Inflammatory macrophage treated with lipopolysaccharide for 4 hours (primary cell): ENCODE measurements around the gene ITPK1.
A peak's percentile ranks its signal among the peaks of the same experiment; 100 is the strongest.

Experiments used
- DNase-seq: peaks from one replicate; pipeline ENCODE4 v3.0.0-alpha.2; 2020

The ITPK1 gene

DNA sequence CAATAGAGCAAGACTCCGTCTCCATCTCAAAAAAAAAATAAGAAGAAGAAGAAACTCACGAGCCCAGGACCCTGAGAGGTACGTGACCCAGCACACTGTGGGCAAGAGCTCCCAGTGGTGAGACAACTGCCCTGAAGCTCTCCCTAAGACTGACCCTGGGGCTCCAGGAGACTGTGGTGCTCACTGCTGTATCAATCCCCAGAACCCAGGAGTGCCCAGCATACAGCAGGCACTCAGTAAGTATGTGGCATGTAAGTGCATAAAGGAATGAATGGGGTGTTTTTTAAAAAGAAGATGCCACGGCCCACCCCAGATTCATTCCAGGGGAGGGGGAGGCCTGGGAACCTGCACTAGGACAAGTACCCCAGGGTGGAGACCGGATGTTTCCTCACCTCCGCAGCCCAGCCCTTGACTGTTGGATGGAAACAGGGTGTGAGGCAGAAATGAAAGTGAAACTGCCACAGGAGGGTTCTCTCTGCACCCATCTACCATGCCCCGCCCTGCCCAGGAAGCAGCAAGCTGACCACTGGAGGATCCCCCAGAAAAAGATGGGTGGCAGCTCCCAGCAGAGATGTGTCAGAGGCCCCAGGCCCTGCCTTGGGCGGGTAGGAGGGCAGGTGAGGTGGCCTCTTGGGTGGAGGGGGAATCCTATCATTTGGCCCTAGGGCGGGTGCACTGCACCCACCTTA lies 12.2 kb downstream of the ITPK1 start:
- DNase-seq = peak; percentile 89

DNA sequence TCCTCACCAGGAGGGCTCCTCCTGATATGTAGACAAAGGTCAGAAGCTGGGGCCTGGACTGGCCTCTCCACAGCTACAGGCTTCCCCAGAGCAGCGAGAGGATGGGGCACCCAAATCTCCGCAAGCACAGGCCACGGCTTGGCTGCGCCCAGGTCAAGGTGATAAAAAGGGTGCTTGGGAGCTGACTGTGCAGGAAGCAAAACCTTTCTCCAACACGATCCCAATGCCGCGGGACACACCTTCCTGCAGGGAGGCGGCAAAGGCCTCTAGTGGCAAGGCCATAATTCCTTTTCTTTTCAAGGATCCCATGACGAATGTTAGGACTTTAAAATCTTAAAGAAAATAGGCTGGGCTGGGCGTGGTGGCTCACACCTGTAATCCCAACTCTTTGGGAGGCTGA lies 13.6 kb downstream of the ITPK1 start:
- DNase-seq = no peak

GRCh38 chr14:93101181-93101580 lies 14.5 kb downstream of the ITPK1 start:
- no peak for DNase-seq

DNA sequence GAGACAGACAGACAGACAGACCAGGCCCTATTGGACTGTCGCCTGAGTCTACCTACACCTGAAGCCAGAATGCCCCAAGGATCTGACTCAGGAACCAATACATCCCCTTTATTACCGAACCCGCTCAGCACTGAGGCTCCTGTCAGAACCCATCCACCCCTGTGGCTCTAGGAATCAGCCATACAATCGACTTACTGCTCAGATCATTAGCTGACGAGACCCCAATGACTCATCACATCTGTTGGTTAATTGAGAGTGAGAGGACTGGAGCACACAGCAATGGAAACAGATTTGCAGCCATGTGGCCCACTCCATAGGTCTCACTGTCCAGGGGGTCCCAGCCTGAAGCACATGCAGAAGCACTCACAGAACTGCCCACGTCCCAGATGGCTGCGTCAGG lies 15.2 kb downstream of the ITPK1 start:
- no peak for DNase-seq

DNA sequence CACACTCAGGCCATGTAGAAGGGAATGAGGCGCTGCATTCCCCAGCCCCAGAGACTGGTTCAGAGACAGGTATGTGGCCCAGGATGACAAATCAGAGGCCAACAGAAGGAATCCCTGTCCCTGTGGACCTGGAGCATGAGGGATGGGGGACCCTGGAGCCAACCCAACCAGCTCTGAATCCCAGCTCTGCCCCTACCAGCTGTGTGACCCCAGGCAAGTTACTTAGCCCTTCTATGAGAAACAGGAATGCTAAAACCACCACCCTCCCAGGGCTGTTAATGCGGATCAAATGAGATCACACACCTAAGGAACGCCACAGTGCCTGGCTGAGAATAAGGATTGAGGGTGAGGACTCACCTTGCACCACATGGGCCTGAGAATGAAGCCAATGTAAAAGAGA lies 15.6 kb downstream of the ITPK1 start:
- DNase-seq = no peak

GRCh38 chr14:93099643-93100042 lies 16.1 kb downstream of the ITPK1 start:
- no peak for DNase-seq

DNA sequence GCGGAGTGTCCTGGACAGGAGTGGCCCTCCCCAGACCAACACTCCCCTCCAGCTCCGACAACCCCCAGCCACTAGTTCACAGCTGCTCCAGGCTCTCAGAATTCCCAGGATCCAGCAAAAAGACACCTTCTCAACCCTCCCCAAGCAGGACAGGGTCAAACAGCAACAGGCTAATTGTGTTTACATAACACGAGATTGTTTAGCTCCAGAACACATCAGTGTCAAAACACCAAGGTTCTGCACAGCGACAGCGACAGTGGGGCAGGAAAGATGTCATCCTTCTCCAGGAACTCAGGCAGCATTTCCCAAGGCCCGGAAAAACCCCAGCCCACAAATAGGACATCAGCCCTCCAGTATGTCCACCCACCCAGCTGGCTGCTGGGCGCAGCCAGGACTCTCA lies 16.5 kb downstream of the ITPK1 start:
- DNase-seq = no peak

DNA sequence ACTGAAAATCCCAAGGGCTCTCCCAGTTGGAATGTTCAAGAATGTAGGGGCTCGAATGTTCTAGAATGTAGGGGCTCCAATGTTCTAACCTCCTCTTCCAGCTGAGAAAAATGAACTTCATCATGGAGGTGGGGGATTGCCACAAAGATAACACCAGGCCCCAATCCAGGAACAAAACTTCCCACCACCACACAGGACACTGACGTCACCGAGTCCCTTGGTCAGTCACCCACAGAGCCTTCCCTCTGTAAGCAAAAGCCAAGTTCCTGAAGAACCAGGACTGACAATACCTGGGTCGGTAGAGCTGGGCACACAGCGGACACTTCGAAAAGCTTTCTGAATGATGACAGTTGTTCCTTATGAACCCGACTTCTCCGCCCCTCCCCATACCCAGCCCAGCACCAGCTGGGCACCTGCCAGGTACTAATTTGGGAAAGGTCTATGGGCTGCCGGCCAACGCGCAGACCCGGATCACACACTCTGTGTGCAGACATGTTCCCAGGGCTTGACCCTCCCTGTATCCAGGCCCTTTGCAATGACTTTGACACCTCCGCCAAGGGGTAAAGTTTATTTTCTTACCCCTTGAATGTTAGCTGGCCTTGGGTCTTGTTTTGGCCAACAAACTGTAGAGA lies 18.9 kb downstream of the ITPK1 start:
- peak; percentile 60 for DNase-seq

- no peak for DNase-seq
Measured at GRCh38 chr14:93095742-93096510, 19.8 kb downstream of the ITPK1 start.

GRCh38 chr14:93094121-93094918 lies 21.4 kb downstream of the ITPK1 start:
- no peak for DNase-seq

GRCh38 chr14:93092606-93093556 lies 22.8 kb downstream of the ITPK1 start:
- DNase-seq = peak; percentile 54

DNA sequence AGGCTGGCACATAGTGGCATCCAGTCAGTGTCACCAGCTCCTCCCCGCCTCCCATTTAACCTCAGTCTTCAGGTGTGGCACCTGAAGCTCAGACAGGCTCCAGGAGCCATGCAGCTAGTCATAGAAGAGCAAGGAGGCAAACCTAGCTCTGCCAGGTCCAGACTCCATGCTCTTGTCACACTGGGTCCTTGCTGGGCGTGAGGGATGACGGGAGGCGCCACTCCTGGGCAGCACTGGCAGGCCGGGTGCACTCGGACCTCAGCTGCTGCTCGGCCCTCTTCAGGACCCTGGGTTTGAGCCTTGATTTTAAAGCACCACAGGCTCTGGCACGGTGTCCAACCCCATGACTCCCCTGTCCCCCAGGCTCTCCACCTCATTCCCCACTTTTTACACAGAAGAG lies 24.1 kb downstream of the ITPK1 start:
- no peak for DNase-seq

DNA sequence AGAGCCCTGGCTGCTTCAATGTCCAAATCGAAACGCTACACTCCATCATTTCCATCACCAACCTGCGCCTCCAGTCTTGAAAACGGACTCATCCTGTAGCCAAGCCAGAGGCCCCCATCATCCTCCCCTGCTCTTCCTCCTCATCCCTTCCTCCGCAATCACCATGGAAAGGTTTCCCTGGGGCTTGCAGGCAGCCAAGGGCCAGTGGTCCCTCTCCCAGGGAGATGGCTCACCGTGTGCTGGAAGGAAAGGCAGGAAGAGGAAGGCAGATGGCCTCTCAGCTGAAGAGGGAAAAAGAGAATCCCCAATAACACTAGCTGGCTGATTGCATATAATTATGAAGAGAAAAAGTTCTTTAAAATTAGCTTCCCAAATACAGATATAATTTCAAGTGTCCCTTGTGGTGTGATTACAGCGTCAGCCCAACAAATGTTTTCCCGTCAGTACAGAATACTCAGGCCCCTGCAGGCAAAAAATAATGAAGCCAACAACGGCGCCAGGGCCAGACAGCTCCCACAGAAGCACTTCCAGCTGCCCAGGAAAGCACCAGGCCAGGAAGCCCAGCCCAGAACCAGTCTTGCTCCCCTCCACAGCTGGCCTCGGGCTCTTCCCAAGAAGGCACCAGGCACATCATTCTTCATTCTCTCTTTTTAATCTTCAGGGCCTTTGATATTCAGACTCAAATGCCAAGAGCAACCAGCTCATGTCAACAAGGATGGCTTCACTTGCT lies 24.7 kb downstream of the ITPK1 start:
- DNase-seq = no peak

DNA sequence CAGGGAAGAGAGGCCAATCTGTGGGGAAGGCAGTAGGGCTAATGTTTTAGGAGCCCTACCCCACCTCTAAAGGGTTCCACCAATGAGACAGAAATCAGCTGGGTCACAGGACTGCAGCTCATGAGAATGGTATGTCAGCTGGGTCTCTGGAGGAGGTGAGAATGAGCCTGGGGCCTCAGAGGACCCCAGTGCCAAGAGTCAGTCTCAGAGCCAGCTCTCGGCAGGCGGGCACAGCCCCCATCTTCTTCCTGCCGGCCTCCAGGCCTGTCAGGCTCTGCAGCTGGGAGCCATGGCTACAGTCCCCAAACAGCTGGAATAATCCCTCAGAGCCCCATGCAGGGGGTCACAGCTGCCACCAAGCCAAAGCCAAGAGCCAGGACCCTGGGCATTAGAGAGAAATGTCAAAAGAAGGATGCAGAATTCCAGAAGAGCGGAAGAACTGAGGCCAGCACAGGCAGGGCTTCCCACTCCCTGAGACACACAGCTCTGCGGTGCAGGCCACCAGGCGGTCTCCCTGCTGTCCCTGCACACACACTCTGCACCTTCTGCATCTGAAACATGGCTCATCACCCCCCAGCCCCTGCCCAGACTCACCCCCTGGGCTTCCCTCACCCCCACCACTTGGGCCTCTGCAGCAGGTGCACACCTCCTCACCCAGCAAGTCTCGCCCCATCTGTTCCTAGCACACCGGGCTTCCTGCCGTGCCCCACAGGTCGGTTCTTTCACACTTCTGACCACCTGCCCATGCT lies 26.0 kb downstream of the ITPK1 start:
- no peak for DNase-seq

DNA sequence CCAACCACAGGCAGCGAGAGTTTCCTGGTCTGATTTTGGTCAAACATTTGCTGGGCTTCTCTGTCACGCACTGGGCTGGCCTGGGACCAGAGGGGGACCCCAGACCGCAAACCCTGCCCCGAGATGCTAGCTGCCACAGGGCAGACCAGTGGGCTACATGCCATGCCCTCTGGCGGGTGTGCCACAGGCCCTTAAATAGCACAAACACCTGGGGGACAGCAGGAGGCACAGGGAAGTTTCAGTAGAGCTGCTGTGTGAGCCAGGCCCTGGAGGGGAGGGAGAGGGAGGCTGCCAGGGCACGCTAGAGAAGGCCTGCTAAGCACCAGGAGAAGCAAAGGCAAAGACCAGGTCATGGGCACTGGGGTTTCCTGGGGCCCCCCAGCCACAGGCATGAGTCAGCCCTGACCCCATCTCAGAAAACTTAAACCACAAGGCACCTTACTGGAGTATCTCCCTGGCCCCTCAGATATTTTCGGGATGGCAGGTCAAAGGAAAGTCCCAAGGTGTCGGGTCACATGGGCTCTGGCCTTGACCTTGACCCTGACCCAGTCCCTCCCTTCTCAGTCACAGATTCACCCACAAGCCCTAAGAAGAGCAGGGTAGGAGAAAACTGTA lies 29.2 kb downstream of the ITPK1 start:
- no peak for DNase-seq

DNA sequence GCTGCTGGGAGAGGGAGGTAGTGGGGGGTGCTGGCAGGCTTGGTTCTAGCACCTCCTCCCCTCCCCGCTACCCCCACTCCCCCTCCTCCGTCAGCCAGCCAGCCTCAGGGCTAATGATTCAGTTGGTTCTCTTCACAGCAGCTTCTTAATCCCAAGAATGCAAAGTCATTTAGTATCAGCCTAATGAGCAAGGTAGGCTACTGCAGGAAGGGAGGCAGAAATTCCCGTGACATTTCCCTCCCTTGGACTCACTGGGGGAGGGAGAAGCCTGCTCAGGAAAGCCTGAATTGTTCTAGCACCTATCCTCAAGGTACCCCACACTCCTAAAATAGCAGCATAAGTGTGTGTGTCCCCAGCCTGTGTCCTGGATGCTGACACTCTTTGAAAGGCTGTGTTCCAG lies 29.8 kb downstream of the ITPK1 start:
- no peak for DNase-seq

- DNase-seq = no peak
Measured at GRCh38 chr14:93084866-93085857, 30.6 kb downstream of the ITPK1 start.

DNA sequence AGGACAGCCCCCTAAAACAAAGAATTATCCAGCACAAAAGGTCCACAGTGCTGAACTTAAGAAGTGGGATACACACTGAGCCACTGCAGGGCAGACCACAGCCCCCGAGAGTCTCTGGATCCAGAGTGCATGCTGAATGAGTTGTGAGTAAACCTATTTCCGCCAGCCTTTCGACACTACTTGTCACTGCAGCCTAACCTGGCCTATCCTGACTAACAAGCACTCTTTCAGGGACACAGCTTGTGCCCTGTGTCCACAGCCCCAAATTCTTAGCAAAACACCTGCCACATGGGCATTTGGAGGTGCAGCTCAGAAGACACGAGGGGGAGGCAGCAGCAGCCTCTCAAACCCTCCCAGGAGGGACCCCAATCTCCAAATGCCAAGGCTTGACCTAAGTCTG lies 31.3 kb downstream of the ITPK1 start:
- no peak for DNase-seq

DNA sequence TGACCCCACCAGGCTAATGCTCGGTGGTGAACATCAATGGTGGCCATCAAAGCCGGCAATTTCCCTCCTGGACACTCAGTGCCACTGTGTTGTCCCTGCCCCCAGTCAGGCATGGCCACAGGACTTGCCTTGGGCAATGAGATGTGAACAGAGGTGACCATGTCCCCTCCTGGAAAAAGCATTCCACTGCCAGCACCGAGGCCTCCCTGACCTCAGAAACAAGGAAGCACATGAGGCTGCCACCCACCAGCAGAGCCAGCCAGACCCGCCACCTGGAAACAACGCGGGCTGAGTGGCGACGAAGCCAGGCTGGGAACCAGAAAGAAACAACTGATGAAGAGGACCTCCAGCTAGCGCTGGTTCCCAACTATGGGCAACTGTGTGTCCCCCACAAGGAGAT lies 31.8 kb downstream of the ITPK1 start:
- DNase-seq = no peak
